Retinal pigment epithelial cell (primary cell): ENCODE results near the gene CD68.

Experiments
- DNase-seq: peaks from one replicate; pipeline ENCODE4 v3.0.0-alpha.2; 2010; ENCODE audit warnings: low read depth
- H3K4me3 ChIP-seq: 2 replicates; pipeline ENCODE4 v1.5.1; 2011; ENCODE audit warnings: mild to moderate bottlenecking, low read length, control low read depth, moderate library complexity
- TF ChIP-seq, protein P1 (sequence below): conservative IDR thresholded peaks from 2 replicates; pipeline ENCODE4 v1.5.1; 2011; ENCODE audit warnings: low read depth, low read length, control low read depth, inconsistent platforms

Gene CD68

DNA sequence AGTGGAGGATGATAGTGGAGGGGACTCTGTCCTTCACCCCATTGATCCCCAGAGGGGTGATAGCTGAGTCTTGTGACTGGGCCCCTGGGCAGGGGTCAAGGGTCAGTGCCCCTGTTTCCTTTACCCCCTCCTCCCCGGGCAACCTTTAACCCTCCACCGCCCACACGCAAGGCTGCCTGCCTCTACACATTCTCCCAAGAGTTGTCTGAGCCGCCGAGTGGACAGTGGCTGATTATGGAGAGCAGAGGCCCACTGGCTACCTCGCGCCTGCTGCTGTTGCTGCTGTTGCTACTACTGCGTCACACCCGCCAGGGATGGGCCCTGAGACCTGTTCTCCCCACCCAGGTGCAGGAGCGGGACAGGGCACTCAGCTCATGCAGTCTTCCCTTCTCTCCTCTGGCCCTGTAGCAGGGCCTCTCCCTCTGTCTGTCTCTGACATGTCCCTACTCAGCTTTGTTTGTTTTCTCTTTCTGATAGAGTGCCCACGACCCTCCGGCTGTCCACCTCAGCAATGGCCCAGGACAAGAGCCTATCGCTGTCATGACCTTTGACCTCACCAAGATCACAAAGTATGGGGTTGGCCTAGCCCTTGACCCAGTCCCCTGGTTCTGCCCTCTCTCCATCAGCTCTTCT lies 50.6 kb downstream of the CD68 start, which contains the start of gene SHBG:
Gene SHBG (plus strand): TSS at position 197 of the 633 bp plus-strand sequence. CDS start 38 bp downstream, at position 235.
- no peak within 1 kb of the TSS for H3K4me3 ChIP-seq
- DNase-seq = no peak
- TF ChIP-seq, protein P1, sequence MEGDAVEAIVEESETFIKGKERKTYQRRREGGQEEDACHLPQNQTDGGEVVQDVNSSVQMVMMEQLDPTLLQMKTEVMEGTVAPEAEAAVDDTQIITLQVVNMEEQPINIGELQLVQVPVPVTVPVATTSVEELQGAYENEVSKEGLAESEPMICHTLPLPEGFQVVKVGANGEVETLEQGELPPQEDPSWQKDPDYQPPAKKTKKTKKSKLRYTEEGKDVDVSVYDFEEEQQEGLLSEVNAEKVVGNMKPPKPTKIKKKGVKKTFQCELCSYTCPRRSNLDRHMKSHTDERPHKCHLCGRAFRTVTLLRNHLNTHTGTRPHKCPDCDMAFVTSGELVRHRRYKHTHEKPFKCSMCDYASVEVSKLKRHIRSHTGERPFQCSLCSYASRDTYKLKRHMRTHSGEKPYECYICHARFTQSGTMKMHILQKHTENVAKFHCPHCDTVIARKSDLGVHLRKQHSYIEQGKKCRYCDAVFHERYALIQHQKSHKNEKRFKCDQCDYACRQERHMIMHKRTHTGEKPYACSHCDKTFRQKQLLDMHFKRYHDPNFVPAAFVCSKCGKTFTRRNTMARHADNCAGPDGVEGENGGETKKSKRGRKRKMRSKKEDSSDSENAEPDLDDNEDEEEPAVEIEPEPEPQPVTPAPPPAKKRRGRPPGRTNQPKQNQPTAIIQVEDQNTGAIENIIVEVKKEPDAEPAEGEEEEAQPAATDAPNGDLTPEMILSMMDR = no peak
